IMR-90 (cell line): ENCODE data around the gene PDE4B.

Experiments used
- BHLHE40 ChIP-seq: fragments of 150-350 bp; IDR thresholded peaks from 2 replicates; pipeline ENCODE4 v1.6.1; 2016; ENCODE audit warnings: mild to moderate bottlenecking, low read depth, low read length
- CEBPB ChIP-seq: IDR thresholded peaks from 2 replicates; pipeline ENCODE4 v1.6.1; 2012; ENCODE audit warnings: low read depth, low read length, improper control_type of control experiment
- CTCF ChIP-seq: conservative IDR thresholded peaks from 2 replicates; pipeline ENCODE4 v1.5.1; 2012; ENCODE audit warnings: mild to moderate bottlenecking, low read depth, low read length, improper control_type of control experiment
- ELK1 ChIP-seq: fragments of 150-350 bp; IDR thresholded peaks from 2 replicates; pipeline ENCODE4 v1.6.1; 2016; ENCODE audit warnings: low read depth, mild to moderate bottlenecking, low read length, moderate library complexity, borderline replicate concordance
- MAFK ChIP-seq: IDR thresholded peaks from 2 replicates; pipeline ENCODE4 v1.6.1; 2012; ENCODE audit warnings: low read depth, low read length, improper control_type of control experiment
- MAZ ChIP-seq: IDR thresholded peaks from 2 replicates; pipeline ENCODE4 v1.6.1; 2012; ENCODE audit warnings: low read depth, mild to moderate bottlenecking, low read length, improper control_type of control experiment, moderate library complexity, borderline replicate concordance
- MXI1 ChIP-seq: IDR thresholded peaks from 2 replicates; pipeline ENCODE4 v1.6.1; 2012; ENCODE audit warnings: low read depth, mild to moderate bottlenecking, low read length, moderate library complexity, borderline replicate concordance
- NFE2L2 ChIP-seq: fragments of 150-350 bp; IDR thresholded peaks from 2 replicates; pipeline ENCODE4 v1.6.1; 2016; ENCODE audit warnings: low read depth, mild to moderate bottlenecking, low read length
- POLR2A ChIP-seq: IDR thresholded peaks from 2 replicates; pipeline ENCODE4 v1.6.1; 2012; ENCODE audit warnings: mild to moderate bottlenecking, low read depth, low read length
- RAD21 ChIP-seq: IDR thresholded peaks from 2 replicates; pipeline ENCODE4 v1.6.1; 2012; ENCODE audit warnings: low read length, improper control_type of control experiment
- RFX5 ChIP-seq: IDR thresholded peaks from 2 replicates; pipeline ENCODE4 v1.8.0; 2012; ENCODE audit warnings: low read depth, mild to moderate bottlenecking, low read length, moderate library complexity
- SMC3 ChIP-seq: fragments of 150-350 bp; IDR thresholded peaks from 2 replicates; pipeline ENCODE4 v1.6.1; 2016; ENCODE audit warnings: low read depth, mild to moderate bottlenecking, antibody characterized with exemption, low read length, moderate library complexity
- USF2 ChIP-seq: fragments of 150-350 bp; IDR thresholded peaks from 2 replicates; pipeline ENCODE4 v1.6.1; 2017; ENCODE audit warnings: mild to moderate bottlenecking, antibody characterized with exemption, low read length, low read depth

- TF ChIP-seq CTCF (no peak), NFE2L2 (no peak), CEBPB (peak; percentile 66), RFX5 (no peak), SMC3 (no peak), POLR2A (no peak), BHLHE40 (no peak), MXI1 (no peak), MAFK (no peak), MAZ (no peak), USF2 (no peak), RAD21 (no peak), ELK1 (no peak)
Measured at GRCh38 chr1:65846866-65847265, 54.2 kb downstream of the PDE4B start.
